Stimulated activated CD4-positive, alpha-beta T cell treated with anti-CD3 and anti-CD28 coated beads, TNF-alpha, amount 100 ng/mL, for 24 hours (primary cell): ENCODE results near the gene GRHL3.

Source experiments
- DNase-seq, 3 experiments: peaks; one replicate each; pipeline ENCODE4 v3.0.0-alpha.2; 2020; ENCODE audit warnings: low read depth in 3 of 3

GRHL3 gene

DNA sequence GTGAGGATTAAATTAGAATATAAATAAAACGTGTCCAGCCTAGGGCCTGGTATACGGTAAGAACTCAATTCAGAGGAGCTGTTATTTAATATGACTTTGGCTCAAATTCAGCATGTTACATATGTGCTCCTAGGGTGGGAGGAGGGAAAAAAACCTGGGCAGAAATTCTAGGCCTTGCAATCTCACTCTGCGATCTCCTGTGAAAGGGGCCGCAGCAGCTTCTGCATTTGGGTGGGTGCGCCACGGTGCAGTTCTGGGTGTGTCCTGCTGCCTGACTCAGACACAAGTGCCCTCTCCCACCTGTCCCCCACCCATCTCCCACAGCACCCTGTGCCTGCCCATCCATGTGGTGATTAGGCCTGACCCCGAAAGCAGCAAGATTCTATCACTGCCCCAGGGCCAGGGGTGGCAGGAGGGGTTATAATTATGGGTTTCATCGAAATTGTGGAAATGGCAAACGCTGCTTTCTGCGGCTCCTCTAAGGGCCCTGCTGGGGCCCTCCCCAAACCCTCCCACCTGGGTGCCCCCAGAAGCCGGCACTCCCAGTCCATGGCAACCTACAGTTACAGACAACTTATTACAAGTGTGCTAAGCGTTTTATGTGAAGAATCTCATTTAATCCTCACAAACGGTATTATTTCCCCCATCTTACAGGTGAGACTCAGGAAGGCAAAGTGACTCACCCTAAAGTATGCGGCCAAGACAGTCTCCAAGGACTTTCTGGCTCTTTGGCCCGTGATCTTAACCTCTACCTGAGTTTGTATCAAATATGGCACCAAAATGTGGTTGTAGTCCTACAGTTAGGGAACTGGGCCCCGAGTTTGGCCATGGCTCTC, 25.5 kb upstream of the GRHL3 start:
- no peak for DNase-seq

DNA sequence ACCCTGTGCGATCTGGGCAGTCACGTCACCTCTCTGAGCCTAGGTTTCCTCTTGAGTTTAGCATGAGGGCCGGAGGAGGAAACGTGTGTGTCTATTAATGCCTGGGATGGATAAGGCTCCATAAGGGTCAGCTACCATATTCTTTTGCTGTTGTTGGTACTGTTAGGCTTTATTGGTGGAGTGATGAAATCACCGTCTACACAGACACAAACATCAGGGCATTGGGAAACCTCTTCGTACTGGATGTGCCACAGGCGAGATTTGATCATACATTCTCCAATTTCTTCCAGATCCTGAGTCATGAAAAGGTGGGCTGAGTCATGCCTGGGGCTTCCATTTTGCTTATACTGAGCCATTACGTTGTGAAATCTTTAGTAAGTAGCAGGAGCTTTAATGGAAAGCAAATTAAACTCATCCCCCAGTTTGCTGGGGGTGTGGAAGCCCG, 24.9 kb upstream of the GRHL3 start:
- DNase-seq, result no peak

DNA sequence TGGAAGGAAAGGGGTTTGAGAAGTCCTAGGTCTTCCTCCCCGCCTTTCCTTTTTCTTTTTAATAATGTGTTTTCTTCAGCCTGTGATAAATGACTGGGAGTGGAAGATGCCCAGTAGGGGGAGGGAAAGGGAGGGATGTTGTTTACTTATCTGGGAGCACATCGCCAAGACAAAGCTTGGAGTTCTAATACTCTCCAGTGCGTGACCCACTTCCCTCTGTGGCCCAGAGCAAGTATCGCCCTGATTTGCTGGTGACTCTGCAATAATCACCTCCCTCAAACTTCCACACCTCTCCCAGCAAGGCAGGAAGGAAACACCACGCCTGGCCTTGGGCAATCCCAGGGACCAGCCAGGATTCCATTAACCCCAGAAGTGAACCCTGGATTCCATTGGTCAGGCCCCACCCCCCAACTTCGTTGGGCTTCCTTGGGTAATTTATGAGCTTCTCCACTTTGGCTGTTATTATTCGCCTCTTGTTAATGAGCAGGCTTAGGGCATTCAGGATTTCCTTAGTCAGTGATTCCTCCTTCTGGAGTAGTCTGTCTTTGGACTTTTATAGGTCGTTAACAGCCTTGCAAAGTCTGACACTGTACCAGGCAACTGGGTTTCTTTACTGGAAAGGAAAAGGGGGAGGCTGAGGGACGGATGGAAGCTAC, 24.3 kb upstream of the GRHL3 start:
- no peak for DNase-seq

DNA sequence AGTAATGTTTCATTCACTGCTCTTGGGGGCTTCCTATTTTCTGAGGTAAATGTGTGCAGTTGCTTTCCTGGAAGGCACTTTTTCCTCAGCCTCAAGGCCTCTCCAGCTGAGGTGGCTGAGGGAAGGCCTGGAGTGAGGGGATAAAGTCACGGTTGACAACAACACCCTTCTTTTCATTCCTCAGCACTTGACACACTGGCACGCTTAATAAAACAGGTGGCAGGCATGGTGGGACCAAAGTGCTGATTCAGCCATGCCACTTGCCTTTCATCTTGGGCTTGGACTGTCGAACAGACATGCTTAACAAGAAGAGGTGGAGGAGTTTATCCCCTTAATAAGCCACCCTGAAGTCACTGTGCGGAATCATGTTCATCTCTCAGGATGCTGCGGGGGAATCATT, 23.6 kb upstream of the GRHL3 start:
- DNase-seq, result no peak

DNA sequence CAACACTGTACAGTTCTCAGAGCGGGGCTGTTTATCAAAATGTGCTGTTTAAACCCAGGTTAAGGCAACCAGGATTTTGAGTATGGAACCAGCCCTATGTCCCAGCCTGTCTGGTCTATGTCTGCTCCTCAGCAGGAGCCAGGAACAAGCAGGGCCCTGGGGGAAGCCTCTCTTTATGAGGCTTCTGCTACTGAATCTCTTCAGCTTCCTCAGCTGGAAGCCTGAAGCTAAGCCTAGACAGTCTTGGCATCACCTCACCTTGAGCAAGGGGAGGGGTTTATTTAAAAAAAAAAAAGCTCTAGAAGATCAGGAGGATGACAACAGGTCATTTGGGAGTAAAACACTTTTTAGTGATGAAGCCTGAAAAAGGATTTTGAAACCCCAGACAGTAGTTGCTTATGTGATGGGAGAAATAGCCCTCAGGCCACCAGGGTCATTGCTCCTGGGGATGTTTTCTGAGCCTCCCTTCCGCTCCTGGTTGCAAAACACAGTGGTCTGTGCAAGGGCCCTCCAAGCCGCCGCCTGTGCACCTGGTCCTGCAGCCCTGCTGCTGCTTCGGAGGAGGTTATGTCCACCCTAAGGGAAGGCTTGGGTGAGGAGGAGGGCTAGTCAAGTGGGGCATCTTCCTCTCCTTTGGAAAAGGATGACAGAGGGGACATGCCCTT, 21.8 kb upstream of the GRHL3 start:
- no peak for DNase-seq

DNA sequence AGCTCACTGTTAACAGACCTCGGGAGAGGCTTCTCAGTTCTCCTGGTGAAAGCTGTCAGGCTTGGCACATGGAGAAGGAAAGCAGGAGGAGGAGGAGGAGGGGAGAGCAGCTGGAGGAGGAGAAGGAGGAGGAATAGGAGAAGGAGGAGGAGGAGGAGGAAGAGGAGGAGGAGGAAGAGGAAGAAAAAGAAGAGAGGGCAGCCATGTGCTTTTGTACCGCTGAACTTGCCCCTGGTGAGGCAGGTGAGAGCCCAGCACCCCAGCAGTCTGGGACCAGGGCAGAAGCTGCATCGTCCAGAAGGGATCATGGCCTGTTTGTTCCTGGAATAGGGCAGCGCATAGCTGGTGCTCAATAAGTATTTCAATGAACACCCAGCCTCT, 21.3 kb upstream of the GRHL3 start:
- DNase-seq, result no peak

DNA sequence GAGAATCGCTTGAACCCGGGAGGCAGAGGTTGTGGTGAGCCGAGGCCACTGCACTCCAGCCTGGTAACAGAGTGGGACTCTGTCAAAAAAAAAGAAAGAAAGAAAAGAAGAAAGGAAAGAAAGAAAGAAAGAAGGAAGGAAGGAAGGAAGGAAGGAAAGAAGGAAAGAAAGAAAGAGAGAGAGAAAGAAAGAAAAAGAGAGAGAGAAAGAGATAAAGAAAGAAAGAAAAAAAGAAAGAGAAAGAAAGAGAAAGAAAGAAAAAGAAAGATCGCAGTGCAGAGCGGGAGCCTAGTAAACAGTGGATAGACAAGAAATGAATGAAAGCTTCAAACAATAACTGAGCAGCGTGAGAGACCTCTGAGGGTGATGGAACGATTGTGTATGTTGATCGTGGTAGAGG, 20.6 kb upstream of the GRHL3 start:
- DNase-seq, result no peak

DNA sequence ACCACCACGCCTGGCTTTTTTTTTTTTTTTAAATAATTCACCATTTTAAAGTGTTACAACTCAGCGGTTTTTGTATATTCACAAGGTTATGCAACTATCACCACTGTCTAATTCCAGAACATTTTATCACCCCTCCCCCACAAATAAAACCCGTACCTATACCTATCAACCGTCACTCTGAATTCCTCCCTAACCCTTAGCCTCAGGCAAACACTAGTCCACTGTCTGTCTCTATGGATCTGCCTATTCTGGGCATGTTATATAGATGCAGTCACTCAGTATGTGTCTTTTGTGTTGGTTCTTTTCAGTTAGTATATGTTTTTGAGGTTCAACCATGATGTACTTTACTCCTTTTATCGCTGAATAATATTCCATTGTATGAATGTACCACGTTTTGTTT, 19.3 kb upstream of the GRHL3 start:
- DNase-seq, result no peak

DNA sequence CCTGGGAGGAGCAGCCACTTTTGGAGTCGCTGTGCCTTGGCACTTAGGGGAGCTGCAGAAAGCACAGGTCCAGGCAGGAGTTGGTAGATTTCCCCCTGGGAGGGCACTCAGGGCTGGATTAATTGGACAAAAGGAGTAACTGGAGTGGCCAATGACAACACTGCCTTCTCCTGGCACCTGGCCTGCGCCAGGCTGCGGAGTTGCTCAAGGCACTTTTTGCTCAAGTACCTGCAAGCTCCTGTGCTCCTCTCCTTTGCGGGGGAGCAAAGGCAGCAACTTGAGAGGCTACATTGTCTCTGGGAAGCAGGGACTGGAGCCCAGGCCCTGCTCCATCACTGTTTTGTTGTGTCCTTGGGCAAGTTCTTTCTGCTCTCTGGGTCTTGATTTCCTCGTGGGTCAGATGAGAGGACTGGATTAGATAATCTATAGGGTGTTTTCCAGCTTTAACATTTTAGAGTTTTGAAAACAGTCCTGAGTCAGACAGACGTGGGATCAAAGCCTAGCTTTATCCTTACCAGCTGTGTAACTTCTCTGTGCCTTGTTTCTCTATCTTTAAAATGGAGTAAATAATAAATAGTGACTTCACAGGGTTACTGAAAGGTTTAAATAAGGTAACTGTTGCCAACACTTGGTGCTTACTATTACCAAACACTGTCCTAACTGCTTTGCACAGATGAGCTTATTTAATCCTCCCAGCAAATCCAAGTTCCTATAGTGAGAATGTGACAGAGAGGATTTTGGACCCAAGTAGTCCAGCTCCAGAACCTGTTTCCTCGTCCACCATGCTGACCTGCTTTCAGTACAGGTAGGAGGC, 18.0 kb upstream of the GRHL3 start:
- DNase-seq, result no peak

DNA sequence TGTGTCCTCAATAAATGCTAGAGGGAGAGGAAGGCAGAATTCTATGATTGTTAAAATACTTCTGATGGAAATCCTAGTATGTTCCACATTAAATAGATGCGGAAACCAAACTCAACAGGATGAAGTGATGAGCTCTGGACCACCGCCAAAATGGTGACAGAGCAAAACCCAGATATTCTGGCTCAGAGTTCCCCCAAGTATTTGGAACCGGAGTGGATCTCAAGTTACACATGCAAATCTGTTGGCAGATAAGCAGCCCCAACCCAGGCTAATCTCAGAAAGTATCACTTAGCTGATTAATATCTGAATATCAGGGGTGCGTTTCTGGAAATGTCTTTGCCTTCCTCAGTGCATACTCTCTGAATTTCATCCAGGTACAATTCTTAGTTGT, 17.4 kb upstream of the GRHL3 start:
- DNase-seq, result no peak

DNA sequence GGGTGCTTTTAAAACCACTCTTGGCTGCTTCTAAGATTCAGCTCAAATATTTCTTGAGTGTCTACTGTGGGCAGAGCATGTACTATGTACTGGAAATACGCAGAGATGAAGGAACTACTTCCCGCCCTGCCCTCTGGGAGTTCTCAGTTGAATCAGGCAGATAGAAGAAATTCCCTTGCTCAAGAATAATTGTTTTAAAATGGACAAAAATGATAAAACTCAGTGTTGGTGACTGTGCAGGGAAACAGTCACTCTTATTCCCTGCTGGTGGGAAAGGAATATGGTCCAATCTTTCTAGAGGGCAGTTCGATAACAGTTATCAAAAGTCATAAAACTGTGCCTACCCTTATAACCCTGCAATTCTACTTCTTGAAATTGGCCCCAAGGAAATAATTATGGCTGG, 16.9 kb upstream of the GRHL3 start:
- DNase-seq, result no peak

DNA sequence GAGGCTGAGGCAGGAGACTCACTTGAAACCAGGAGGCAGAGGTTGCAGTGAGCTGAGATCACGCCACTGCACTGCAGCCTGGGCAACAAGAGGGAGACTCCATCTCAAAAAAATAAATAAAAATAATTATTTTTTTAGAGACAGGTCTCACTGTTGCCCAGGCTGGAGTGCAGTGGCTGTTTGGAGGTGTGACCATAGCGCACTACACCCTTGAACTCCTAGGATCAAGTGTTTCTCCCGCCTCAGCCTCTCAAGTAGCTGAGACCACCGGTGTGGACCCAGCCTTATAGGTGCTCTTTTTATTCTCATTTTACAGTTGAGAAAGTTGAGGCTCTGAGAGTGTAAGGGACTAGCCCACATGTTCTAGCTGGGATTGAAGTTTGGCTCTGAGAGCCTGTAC, 15.6 kb upstream of the GRHL3 start:
- no peak for DNase-seq

DNA sequence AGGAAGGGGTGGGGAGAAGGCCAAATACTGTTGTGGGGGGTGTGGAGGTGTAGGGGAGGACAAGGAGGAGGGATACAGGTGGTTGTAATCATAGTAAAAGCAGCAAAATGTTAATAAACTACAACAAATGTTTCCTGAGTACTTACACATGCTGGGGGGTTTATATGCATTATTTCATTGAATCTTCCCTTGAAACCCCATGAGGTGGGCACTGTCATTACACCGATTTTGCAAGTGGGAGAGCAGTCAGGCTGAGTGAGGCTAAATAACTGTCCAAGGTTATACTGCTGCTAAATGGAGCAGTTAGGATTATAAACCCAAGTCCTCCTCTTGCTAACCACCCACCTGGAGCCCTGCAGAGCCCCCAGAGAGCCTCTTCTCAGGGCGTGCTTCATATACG, 14.4 kb upstream of the GRHL3 start:
- DNase-seq, result no peak

DNA sequence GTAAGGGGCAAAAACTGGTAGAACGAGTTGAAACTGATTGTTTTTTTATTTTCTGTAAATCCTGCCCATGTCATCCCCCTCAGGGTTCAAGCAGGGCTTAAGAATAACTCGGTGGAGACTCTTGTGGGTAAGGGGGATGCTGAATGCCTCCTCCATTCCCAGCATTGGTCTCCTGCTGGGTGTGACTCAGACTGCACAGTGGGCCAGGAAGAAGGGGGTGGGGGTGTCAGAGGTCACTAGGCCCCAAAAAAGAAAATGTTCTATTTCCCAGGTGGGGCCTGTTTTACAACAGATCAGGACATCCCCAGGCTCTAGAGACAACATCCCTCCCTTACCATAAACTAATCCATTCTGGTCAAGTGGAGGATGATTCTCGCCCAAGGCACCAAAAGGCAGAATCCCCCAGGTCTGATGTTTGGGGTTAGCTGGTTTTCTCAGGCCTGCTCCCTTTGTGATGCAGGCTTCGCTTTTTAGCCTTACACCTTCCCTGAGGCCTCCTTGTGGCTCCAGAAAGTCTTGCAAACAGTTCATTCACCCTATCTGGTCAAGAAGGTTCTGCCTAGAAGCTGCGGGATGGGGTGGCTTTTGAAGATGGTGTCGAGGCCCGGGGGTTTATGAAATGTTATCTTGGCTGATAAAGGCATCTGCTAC, 10.7 kb upstream of the GRHL3 start:
- no peak for DNase-seq

DNA sequence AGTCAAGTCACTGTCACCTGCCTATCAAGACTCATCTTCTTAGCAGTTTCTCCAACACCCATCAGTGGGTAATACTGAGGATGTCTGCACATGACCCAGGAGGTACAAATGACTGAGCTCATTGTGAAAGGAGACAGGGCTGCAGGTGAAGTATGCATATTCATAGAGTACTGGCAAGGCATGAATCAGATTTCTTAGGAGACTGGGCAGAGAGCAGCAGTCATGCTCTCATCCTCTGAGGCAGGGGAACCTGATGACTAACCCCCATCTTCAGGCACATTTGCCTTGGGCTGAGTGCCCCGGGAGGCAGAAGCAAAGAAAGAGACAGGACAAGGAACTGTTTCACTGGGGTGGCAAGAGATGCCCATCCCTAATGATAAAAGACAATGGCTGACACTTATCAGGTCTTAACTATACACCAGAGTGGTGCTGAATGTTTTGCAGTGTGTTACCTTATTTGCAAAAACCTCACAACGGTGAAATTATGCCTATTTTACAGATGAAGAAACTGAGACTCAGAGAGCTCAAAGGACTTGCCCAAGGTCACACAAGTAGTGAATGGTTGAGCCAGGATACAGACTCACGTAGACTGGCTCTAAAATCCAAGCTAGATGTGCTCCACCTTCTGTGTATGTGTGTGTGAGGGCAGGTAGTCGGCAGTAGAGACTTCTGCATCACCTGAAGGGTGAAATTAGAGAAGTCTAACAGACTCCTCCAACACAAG, 9.2 kb upstream of the GRHL3 start:
- DNase-seq, result no peak

DNA sequence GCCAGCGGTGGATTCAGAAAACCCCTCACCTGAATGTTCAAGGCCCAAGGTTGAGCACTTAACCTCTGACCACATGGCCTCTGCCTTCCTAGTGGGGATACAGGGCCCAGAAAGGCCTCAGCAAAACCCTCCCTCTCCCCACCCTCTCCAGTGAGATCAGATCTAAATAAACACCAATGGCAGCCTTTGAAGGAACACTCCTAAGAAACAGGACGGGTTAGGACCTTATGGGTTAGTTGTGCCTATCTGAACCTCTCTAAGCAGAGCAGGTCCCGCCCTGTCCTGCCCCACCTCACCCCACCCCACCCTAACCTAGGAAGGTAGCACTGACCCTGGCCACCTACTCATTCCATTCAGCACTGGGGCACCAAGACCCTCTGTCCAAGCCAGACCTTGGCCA, 7.9 kb upstream of the GRHL3 start:
- no peak for DNase-seq

DNA sequence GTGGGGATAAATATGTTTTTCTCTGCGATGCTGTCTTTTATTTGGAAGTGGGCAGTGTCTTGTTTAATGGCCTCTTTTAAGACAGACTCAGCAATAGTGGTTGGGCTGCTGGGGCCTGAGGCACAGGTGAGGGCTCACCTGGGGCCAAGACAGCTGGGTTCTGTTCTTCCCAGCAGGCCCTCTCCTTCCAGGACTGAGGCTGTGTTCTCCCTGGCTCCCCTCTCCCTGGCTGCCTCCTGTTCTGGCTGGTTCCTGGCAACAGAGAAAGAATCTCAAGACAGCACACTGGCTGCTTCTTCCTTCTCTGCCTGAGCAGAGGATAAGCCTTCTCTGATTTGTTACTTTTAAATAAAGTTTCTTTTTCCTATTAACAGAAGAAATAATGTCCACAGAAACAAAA, 7.4 kb upstream of the GRHL3 start:
- DNase-seq, result no peak

DNA sequence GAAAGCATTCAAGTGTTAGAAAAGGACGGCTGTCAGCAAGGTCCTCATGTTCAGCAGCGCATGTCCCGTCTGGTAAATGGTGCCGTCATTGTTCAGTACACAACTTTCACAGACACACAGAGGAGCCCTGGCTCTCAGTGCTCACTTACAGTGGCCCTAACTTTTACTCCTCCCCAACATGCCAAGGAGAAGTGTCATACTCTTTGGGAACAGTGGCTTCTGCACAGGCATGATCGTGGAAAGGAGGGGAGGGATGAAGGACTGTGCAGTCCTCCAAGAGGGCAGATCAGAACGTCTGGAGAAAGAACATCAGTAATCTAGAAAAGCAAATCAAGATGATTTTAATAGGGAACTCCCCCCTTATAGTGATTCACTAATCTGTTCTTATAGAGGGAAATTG, 3.8 kb upstream of the GRHL3 start:
- no peak for DNase-seq

DNA sequence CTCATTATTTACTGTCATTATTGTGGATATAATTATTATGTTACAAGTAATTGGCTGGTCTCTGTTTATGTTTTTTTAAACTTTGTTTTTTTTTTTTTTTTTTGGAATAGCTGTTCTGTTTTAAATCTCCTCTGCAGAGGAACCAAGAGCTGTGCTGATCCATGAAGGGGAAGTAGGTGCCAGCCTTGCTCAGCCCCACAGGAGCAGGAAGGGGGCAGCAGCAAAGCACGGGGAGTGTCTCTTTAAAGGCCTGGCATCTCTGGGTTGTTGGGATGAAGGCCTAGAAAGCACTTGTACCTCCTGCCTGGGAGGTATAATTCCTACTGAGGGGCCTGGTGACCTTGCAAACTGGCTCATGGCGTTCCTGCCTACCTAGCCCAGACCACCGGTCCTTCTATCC, 2.5 kb upstream of the GRHL3 start:
- no peak for DNase-seq

DNA sequence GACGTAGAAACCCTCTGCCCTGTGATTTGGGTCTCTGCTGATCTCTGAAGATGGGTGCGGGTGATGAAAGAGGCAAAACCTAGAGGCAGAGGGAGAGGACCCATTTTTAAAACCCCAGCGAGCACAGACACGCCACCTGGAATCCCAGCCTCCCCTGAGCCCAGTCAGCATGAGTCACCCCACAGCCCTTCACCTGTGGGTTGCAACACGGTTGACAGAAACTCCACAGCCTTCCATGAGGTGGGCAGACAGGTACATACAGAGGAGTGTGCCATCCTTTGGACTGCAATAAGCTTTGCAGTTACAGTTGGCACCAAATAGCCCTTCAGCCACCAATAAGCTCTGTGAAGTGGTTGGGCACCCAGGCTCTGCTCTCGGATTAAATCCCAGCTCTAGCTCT, 2.1 kb upstream of the GRHL3 start:
- no peak for DNase-seq
